NT2/D1 (cell line): Measurements from ENCODE around the gene NTN1.

ENCODE experiments used
- SUZ12 ChIP-seq: IDR thresholded peaks from 2 replicates; pipeline ENCODE4 v1.6.1; 2011; ENCODE audit not compliant: insufficient read length, insufficient read depth; ENCODE audit errors: extremely low read depth
- YY1 ChIP-seq: IDR thresholded peaks from 2 replicates; pipeline ENCODE4 v1.6.1; 2011; ENCODE audit not compliant: insufficient read length, insufficient read depth
- ZNF274 ChIP-seq: IDR thresholded peaks from 2 replicates; pipeline ENCODE4 v1.6.1; 2011; ENCODE audit warnings: mild to moderate bottlenecking, low read depth, low read length

DNA sequence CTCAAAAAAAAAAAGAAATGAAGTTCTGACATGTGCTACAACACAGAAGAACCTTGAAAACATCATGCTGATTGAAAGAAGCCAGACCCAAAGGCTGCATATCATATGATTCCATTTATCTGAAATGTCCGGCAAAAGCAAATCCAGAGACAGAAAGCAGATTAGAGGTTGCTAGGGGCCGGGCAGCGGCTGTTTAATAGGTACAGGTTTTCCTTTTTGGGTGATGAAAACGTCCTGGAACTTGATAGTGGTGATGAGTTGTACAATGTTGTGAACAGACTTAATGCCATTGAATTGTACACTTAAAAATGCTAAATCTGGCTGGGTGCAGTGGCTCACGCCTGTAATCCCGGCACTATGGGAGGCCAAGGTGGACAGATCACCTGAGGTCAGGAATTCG is 166.5 kb downstream of the NTN1 start:
- TF ChIP-seq YY1 (no peak), SUZ12 (no peak), ZNF274 (no peak)
